ENCODE results near the gene USP54. TPM values are rescaled to one million over a fixed set of nuclear protein-coding genes. Genes with fewer than 3 reads are reported as not detected.

USP54 gene, protein sequence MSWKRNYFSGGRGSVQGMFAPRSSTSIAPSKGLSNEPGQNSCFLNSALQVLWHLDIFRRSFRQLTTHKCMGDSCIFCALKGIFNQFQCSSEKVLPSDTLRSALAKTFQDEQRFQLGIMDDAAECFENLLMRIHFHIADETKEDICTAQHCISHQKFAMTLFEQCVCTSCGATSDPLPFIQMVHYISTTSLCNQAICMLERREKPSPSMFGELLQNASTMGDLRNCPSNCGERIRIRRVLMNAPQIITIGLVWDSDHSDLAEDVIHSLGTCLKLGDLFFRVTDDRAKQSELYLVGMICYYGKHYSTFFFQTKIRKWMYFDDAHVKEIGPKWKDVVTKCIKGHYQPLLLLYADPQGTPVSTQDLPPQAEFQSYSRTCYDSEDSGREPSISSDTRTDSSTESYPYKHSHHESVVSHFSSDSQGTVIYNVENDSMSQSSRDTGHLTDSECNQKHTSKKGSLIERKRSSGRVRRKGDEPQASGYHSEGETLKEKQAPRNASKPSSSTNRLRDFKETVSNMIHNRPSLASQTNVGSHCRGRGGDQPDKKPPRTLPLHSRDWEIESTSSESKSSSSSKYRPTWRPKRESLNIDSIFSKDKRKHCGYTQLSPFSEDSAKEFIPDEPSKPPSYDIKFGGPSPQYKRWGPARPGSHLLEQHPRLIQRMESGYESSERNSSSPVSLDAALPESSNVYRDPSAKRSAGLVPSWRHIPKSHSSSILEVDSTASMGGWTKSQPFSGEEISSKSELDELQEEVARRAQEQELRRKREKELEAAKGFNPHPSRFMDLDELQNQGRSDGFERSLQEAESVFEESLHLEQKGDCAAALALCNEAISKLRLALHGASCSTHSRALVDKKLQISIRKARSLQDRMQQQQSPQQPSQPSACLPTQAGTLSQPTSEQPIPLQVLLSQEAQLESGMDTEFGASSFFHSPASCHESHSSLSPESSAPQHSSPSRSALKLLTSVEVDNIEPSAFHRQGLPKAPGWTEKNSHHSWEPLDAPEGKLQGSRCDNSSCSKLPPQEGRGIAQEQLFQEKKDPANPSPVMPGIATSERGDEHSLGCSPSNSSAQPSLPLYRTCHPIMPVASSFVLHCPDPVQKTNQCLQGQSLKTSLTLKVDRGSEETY (N-terminal part only)
- total RNA-seq, result 10 to 100 TPM; 14.8 to 49.9 (median 27.4) TPM
- 10 to 100 TPM; 12.1 to 15.6 TPM for polyA plus RNA-seq

DNA sequence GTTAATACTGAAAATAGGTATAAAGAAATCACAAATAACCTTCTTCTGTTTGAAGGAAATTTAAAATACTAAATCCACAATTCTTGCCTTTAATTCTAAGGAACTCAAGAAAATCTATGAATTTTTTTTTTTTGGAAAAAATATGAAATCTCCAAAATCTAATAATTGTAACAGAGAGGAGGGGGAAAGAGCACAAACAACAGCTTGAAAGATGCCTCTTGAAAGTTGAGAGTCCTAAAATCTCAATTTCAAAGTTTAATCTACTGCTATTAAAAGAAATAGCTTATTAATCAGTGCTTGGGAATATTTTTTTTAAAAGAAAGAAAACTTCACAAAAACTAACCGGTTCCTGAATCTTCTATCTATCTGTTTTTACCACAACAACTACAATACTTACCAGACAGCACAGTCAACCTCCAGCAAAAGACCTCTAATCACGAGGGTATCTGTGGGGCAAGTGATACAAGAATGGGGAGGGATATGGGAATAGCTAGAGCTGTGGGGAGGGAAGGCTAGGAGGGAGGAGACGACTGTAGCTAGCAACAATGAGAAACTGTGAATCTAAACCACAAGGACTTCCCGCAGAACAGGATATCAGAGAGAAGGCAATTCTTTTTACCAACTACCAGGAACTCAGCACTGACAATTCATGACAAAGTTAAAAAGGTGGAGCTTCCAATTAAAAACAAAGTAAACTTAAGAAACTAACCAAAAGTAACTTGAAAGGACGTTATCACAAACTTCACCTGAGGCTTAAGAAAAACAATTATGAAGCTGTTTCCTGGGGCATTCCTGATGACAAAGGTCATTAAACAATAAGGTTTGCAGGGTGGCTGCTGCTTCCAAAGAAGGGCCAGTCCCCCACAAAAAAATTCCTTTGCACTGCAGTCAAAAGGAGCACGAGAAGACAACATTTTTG, at the start of gene USP54:
Gene USP54 (minus strand): TSS at position 462 of the 919 bp plus-strand sequence. CDS start 15,684 bp downstream, outside the sequence.
- Histone ChIP-seq H3K4me3 (peak within 1 kb of the TSS in 1 of 4 donors; percentile 3), H3K9me3 (no peaks in the 10 kb centered on the region), H3K27ac (peak within 1 kb of the TSS in 2 of 4 donors; percentile 73 to 74), H3K27me3 (no peaks in the 10 kb centered on the region), H3K4me1 (peaks cover 17 to 54% (median 51%) of the 10 kb centered on the region in 3 donors), H3K36me3 (no peaks in the 10 kb centered on the region)
- TF ChIP-seq, protein P1, sequence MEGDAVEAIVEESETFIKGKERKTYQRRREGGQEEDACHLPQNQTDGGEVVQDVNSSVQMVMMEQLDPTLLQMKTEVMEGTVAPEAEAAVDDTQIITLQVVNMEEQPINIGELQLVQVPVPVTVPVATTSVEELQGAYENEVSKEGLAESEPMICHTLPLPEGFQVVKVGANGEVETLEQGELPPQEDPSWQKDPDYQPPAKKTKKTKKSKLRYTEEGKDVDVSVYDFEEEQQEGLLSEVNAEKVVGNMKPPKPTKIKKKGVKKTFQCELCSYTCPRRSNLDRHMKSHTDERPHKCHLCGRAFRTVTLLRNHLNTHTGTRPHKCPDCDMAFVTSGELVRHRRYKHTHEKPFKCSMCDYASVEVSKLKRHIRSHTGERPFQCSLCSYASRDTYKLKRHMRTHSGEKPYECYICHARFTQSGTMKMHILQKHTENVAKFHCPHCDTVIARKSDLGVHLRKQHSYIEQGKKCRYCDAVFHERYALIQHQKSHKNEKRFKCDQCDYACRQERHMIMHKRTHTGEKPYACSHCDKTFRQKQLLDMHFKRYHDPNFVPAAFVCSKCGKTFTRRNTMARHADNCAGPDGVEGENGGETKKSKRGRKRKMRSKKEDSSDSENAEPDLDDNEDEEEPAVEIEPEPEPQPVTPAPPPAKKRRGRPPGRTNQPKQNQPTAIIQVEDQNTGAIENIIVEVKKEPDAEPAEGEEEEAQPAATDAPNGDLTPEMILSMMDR (IDR thresholded peaks at IDR 0.05), result no peak
- DNase-seq, result no peak
- FAIRE-seq, result peak; percentile 87
- 31 to 41% methylated on average over 6 of the region's 6 CpGs for WGBS, 2 donors
- intact Hi-C loops (cut with DNase I), result no loop called here
- ATAC-seq, result peak in 3 of 4 donors; percentile 29 to 51 (median 49)

DNA sequence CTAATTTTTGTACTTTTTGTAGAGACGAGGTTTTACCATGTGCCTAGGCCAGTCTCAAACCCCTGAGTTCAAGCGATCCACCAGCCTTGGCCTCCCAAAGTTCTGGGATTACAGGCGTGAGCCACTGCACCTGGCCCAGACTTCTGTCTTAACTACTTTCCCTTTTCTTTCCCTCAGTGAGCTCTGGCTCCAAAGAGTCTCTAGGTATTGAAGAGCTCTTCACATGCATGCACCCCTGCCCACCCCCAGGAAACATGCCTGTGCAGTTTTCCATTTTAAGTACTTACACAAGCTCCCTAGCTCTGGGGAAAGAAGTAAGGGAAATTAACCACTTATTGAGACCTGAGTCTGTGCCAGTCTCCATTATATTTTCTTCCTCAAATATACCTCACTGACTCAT, 48.1 kb upstream of the USP54 start:
- ATAC-seq, result no peak

DNA sequence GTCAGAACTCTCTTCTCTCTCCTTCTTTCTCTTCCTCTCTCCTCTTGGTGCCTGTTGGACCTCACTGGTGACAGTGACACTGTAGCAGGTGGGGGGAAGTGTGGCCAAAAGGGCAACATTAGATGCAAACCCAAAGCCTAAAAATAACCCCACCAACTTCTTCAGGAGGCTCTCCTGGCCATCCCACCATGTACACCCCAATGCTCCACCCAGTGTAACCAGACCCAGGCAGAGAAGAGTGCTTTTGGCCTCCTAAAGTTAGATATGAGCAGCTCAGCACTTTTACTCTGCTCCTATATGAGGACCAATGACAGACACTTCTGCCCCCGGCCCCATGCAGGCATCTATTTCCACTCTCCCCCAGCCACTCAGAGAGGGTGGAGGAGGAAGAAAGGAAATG, 44.6 kb upstream of the USP54 start:
- 33 to 51% methylated on average over 1 of the region's 1 CpG for WGBS, 2 donors
- ATAC-seq, result no peak
- Histone ChIP-seq H3K4me3 (no peak overlapping the region), H3K27me3 (no peaks in the 10 kb centered on the region), H3K36me3 (no peaks in the 10 kb centered on the region), H3K27ac (no peak overlapping the region), H3K4me1 (no peaks in the 10 kb centered on the region), H3K9me3 (no peaks in the 10 kb centered on the region)
- FAIRE-seq, result no peak
- DNase-seq, result no peak
- intact Hi-C loops (cut with DNase I), result no loop called here
- TF ChIP-seq, protein P1 (IDR thresholded peaks at IDR 0.05), result no peak

More for the DNA sequence above, 48.1 kb upstream of the USP54 start:
- Histone ChIP-seq H3K4me1 (no peaks in the 10 kb centered on the region), H3K36me3 (no peaks in the 10 kb centered on the region), H3K27me3 (no peaks in the 10 kb centered on the region), H3K4me3 (no peak overlapping the region), H3K9me3 (no peaks in the 10 kb centered on the region), H3K27ac (no peak overlapping the region)
- intact Hi-C loops (cut with DNase I), result no loop called here
- WGBS, 2 donors, result 76 to 79% methylated on average over 3 of the region's 3 CpGs
- TF ChIP-seq, protein P1 (IDR thresholded peaks at IDR 0.05), result no peak
- DNase-seq (no peak), FAIRE-seq (no peak)

DNA sequence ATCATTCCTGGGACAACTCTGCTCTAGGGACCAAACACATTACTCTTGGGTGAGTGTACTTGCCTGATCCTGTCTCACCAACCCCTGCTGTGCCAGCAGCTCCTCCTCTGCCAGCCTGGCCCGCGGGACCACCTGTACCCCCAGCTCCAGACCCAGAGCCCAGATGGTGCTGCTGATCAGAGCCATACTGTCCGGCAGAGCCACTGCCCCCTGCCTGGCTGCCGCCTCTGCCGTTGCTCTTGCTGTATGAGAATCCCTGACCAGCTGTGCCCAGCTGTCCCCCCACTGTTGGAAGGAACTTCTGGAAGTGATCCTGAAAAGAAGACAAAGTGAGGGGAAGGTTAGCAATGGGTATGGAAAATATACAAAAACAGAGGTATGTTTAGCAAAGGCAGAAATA, 43.3 kb upstream of the USP54 start:
- WGBS, 2 donors, result 68 to 70% methylated on average over 5 of the region's 5 CpGs
- H3K27ac ChIP-seq, result no peak overlapping the region
- no peaks in the 10 kb centered on the region for H3K9me3 ChIP-seq
- H3K36me3 ChIP-seq, result no peaks in the 10 kb centered on the region
- TF ChIP-seq, protein P1 (IDR thresholded peaks at IDR 0.05), result no peak
- FAIRE-seq (no peak), ATAC-seq (no peak), DNase-seq (no peak)
- no peaks in the 10 kb centered on the region for H3K27me3 ChIP-seq
- intact Hi-C loops (cut with DNase I), result no loop called here
- no peak overlapping the region for H3K4me3 ChIP-seq
- no peaks in the 10 kb centered on the region for H3K4me1 ChIP-seq

All from pancreas (tissue), 10 donors.